Endodermal cell (in vitro differentiated cells): ENCODE results near the gene FNDC5. TPM values are rescaled to one million over a fixed set of nuclear protein-coding genes. Genes with fewer than 3 reads are reported as not detected.

Experiments
- DNase-seq: peaks from one replicate; pipeline ENCODE4 v3.0.0-alpha.2; 2017
- H3K27ac ChIP-seq: 2 replicates; pipeline ENCODE4 v1.5.1; 2013; ENCODE audit warnings: mild to moderate bottlenecking, low read depth, low read length, moderate library complexity
- H3K27me3 ChIP-seq: 2 replicates; pipeline ENCODE4 v1.6.1; 2013; ENCODE audit warnings: mild to moderate bottlenecking, low read length, moderate library complexity; ENCODE audit not compliant: insufficient read depth, control insufficient read depth, poor library complexity, severe bottlenecking
- H3K36me3 ChIP-seq: 2 replicates; pipeline ENCODE4 v1.7.0; 2013; ENCODE audit warnings: mild to moderate bottlenecking, low read length, moderate library complexity; ENCODE audit not compliant: control insufficient read depth, insufficient read depth
- H3K4me1 ChIP-seq: one replicate; pipeline ENCODE4 v1.7.0; 2013; ENCODE audit warnings: low read length; ENCODE audit not compliant: control insufficient read depth, insufficient read depth
- H3K4me3 ChIP-seq: 2 replicates; pipeline ENCODE4 v1.5.1; 2013; ENCODE audit warnings: mild to moderate bottlenecking, low read length, moderate library complexity
- H3K9ac ChIP-seq: 2 replicates; pipeline ENCODE4 v1.6.1; 2013; ENCODE audit warnings: mild to moderate bottlenecking, low read length, moderate library complexity; ENCODE audit not compliant: poor library complexity, severe bottlenecking; ENCODE audit errors: extremely low read depth
- H3K9me3 ChIP-seq: 2 replicates; pipeline ENCODE4 v1.6.1; 2013; ENCODE audit warnings: mild to moderate bottlenecking, low read length, moderate library complexity; ENCODE audit not compliant: control insufficient read depth
- H3K27ac Mint-ChIP-seq: 2 replicates; pipeline ENCODE4 v1.8.0; 2020; ENCODE audit warnings: mixed read lengths
- H3K27me3 Mint-ChIP-seq: 2 replicates; pipeline ENCODE4 v1.8.0; 2021; ENCODE audit warnings: mild to moderate bottlenecking, mixed read lengths; ENCODE audit not compliant: insufficient read depth
- H3K36me3 Mint-ChIP-seq: 2 replicates; pipeline ENCODE4 v1.8.0; 2020; ENCODE audit warnings: low read depth, mixed read lengths
- H3K4me1 Mint-ChIP-seq: 2 replicates; pipeline ENCODE4 v1.8.0; 2020; ENCODE audit warnings: mixed read lengths
- H3K4me3 Mint-ChIP-seq: 2 replicates; pipeline ENCODE4 v1.8.0; 2020; ENCODE audit warnings: mild to moderate bottlenecking, moderate library complexity, mixed read lengths
- H3K9me3 Mint-ChIP-seq: 2 replicates; pipeline ENCODE4 v1.8.0; 2020; ENCODE audit warnings: mild to moderate bottlenecking, mixed read lengths
- CTCF ChIP-seq: fragments of 200-600 bp; sonication (generic); conservative IDR thresholded peaks from 2 replicates; pipeline ENCODE4 v1.5.0; 2021; ENCODE audit warnings: antibody characterized with exemption, mild to moderate bottlenecking
- WGBS, 2 experiments: methylation state at CpG; one replicate each; pipeline versions ENCODE4 v1.1.5 to v1.1.7; 2013; ENCODE audit warnings: missing lambda C conversion rate in 2 of 2, mixed read lengths in 1 of 2; ENCODE audit not compliant: insufficient coverage in 1 of 2, insufficient read length in 1 of 2; 5-methylcytosine and 5-hydroxymethylcytosine counted together
- total RNA-seq, 2 donors: library from RNA; stranded (reverse); fragmentation: NEBNext Ultra II Directional in 1 of 2; extraction: Animal tissue kit (Norgen Biotek cat#: 25700) in 1 of 2; gene quantifications; 2 replicates in 1 of 2; 3 replicates in 1 of 2; pipeline ENCODE4 v1.2.1, GENCODE V29; 2021

FNDC5 gene
- total RNA-seq, 2 donors from 2014 or later: 6.0 to 7.2 TPM

GRCh38 chr1:32903991-32904785 lies 33.5 kb upstream of the FNDC5 start:
- Histone ChIP-seq H3K9me3 (no peaks in the 10 kb centered on the region), H3K4me1 (peaks cover 4% of the 10 kb centered on the region), H3K27me3 (peaks cover 44% of the 10 kb centered on the region), H3K27ac (no peak overlapping the region), H3K36me3 (no peaks in the 10 kb centered on the region), H3K4me3 (no peak overlapping the region), H3K9ac (no peak overlapping the region)
- no peak overlapping the region for H3K4me3 Mint-ChIP-seq
- H3K27me3 Mint-ChIP-seq: peaks cover 55% of the 10 kb centered on the region
- peak; percentile 42 for DNase-seq
- 82 to 89% methylated on average over 2 to 3 of the region's 3 CpGs for WGBS, 2 experiments
- no peaks in the 10 kb centered on the region for H3K4me1 Mint-ChIP-seq
- H3K27ac Mint-ChIP-seq: no peak overlapping the region
- TF ChIP-seq CTCF: peak; percentile 40
- H3K9me3 Mint-ChIP-seq: no peaks in the 10 kb centered on the region
- H3K36me3 Mint-ChIP-seq: no peaks in the 10 kb centered on the region

- Histone ChIP-seq H3K4me1 (peaks cover 4% of the 10 kb centered on the region), H3K27ac (no peak overlapping the region), H3K36me3 (no peaks in the 10 kb centered on the region), H3K27me3 (peaks cover 58% of the 10 kb centered on the region), H3K9me3 (no peaks in the 10 kb centered on the region), H3K9ac (no peak overlapping the region), H3K4me3 (no peak overlapping the region)
- peaks cover 72% of the 10 kb centered on the region for H3K27me3 Mint-ChIP-seq
- H3K27ac Mint-ChIP-seq: no peak overlapping the region
- H3K36me3 Mint-ChIP-seq: no peaks in the 10 kb centered on the region
- 71 to 80% methylated on average over 4 to 6 of the region's 6 CpGs for WGBS, 2 experiments
- DNase-seq: no peak
- no peaks in the 10 kb centered on the region for H3K4me1 Mint-ChIP-seq
- H3K4me3 Mint-ChIP-seq: peak overlapping the region; percentile 64
- no peak for TF ChIP-seq CTCF
- no peaks in the 10 kb centered on the region for H3K9me3 Mint-ChIP-seq
Observed at GRCh38 chr1:32902535-32902920, 31.8 kb upstream of the FNDC5 start.

- no peak for DNase-seq
- Mint-ChIP-seq H3K27me3 (peaks cover 77% of the 10 kb centered on the region), H3K4me3 (peak overlapping the region; percentile 64), H3K9me3 (no peaks in the 10 kb centered on the region), H3K4me1 (no peaks in the 10 kb centered on the region), H3K36me3 (no peaks in the 10 kb centered on the region), H3K27ac (no peak overlapping the region)
- WGBS, 2 experiments: 52 to 63% methylated on average over 16 to 22 of the region's 24 CpGs
- H3K4me3 ChIP-seq: peak overlapping the region; percentile 68
- no peaks in the 10 kb centered on the region for H3K36me3 ChIP-seq
- peaks cover 59% of the 10 kb centered on the region for H3K27me3 ChIP-seq
- no peak overlapping the region for H3K27ac ChIP-seq
- H3K9me3 ChIP-seq: no peaks in the 10 kb centered on the region
- peaks cover 4% of the 10 kb centered on the region for H3K4me1 ChIP-seq
- TF ChIP-seq CTCF: no peak
- no peak overlapping the region for H3K9ac ChIP-seq
Observed at GRCh38 chr1:32901823-32902534, 31.3 kb upstream of the FNDC5 start.
